Measurements from ENCODE around the gene FADS2. TPM values are rescaled to one million over a fixed set of nuclear protein-coding genes. Genes with fewer than 3 reads are reported as not detected.

The FADS2 gene
- total RNA-seq, 4 donors from 2014 or later, result 13.5 to 117 (median 84.9) TPM

DNA sequence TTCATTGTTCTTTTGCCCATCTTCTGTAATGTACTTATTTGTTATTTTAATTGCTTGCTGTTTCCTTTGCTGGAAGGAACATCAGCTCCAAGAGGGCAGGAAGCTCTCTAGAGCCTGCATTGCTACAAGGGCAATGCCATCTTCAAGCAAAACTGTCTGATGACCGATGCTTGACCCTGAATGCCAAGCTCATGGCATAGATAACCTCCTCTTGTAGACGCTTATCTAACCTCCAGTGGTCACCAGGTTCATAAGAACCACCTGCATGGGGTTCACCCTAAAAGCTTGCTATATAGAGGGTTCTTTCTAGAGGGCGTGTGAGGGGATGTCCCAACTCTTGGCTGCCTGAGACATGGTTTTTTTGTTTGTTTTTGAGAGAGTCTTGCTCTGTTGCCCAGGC lies 46.8 kb downstream of the FADS2 start:
- Histone ChIP-seq H3K27me3 (no peaks in the 10 kb centered on the region), H3K36me3 (no peaks in the 10 kb centered on the region), H3K4me3 (no peak overlapping the region), H3K4me1 (no peaks in the 10 kb centered on the region), H3K27ac (no peak overlapping the region), H3K9me3 (no peaks in the 10 kb centered on the region)
- no peak for DNase-seq
- TF ChIP-seq, protein P1, sequence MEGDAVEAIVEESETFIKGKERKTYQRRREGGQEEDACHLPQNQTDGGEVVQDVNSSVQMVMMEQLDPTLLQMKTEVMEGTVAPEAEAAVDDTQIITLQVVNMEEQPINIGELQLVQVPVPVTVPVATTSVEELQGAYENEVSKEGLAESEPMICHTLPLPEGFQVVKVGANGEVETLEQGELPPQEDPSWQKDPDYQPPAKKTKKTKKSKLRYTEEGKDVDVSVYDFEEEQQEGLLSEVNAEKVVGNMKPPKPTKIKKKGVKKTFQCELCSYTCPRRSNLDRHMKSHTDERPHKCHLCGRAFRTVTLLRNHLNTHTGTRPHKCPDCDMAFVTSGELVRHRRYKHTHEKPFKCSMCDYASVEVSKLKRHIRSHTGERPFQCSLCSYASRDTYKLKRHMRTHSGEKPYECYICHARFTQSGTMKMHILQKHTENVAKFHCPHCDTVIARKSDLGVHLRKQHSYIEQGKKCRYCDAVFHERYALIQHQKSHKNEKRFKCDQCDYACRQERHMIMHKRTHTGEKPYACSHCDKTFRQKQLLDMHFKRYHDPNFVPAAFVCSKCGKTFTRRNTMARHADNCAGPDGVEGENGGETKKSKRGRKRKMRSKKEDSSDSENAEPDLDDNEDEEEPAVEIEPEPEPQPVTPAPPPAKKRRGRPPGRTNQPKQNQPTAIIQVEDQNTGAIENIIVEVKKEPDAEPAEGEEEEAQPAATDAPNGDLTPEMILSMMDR (IDR thresholded peaks at IDR 0.05), result no peak
- TF ChIP-seq POLR2A (IDR thresholded peaks at IDR 0.05), result no peak
- intact Hi-C loops (cut with DNase I; ENCODE audit: low total_unique reads), result no loop called here

DNA sequence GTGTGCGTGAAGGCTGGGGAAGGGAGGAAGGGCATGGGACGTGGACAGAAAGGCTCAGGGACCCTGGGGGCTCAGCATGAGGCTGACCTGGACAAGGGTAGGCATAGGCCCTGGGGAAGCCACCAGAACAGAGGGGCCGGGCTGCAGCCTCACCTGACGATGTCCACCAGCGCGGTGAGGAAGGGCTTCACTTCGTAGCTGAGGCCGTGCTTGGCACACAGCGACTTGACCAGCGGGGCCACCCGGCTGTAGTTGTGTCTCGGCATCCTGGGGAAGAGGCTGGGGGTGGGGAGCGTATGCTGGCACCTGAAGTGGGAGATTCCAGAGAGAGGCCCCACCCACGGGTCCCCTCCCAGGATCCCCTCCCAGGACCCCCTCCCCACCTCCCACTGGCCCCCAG lies 47.6 kb downstream of the FADS2 start:
- no peaks in the 10 kb centered on the region for H3K27me3 ChIP-seq
- no peaks in the 10 kb centered on the region for H3K9me3 ChIP-seq
- TF ChIP-seq, protein P1 (IDR thresholded peaks at IDR 0.05), result no peak
- no peak for TF ChIP-seq POLR2A (IDR thresholded peaks at IDR 0.05)
- intact Hi-C loops (cut with DNase I; ENCODE audit: low total_unique reads), result no loop called here
- no peaks in the 10 kb centered on the region for H3K4me1 ChIP-seq
- H3K27ac ChIP-seq, result no peak overlapping the region
- no peak for DNase-seq
- no peak overlapping the region for H3K4me3 ChIP-seq
- no peaks in the 10 kb centered on the region for H3K36me3 ChIP-seq

DNA sequence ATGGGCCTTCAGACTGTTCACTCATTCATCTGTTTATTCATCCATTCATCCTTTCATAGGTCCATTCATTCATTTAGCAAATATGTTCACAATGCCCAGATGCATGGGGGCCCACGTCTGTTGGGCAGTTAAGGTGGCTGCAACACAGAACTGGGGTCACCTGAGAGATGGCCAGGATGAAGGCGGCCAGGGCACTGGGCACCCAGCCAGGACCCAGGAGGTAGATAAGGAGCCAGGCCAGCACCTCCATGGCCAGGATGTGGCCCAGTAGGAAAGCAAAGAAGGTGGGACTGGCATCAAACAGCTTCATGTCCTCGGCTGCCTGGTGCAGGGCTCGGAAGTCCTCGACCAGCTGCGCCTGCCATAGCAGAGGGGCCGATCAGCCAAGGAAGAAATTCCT lies 51.1 kb downstream of the FADS2 start:
- no peaks in the 10 kb centered on the region for H3K4me1 ChIP-seq
- no peaks in the 10 kb centered on the region for H3K27me3 ChIP-seq
- intact Hi-C loops (cut with DNase I; ENCODE audit: low total_unique reads), result no loop called here
- no peak overlapping the region for H3K27ac ChIP-seq
- no peaks in the 10 kb centered on the region for H3K9me3 ChIP-seq
- no peak for DNase-seq
- no peak overlapping the region for H3K4me3 ChIP-seq
- no peaks in the 10 kb centered on the region for H3K36me3 ChIP-seq
- TF ChIP-seq POLR2A (IDR thresholded peaks at IDR 0.05), result no peak
- TF ChIP-seq, protein P1 (IDR thresholded peaks at IDR 0.05), result no peak

GRCh38 chr11:61880031-61880430 lies 51.9 kb downstream of the FADS2 start:
- Histone ChIP-seq H3K4me3 (no peak overlapping the region), H3K9me3 (no peaks in the 10 kb centered on the region), H3K27me3 (no peaks in the 10 kb centered on the region), H3K36me3 (no peaks in the 10 kb centered on the region), H3K27ac (no peak overlapping the region), H3K4me1 (no peaks in the 10 kb centered on the region)
- no peak for TF ChIP-seq POLR2A (IDR thresholded peaks at IDR 0.05)
- TF ChIP-seq, protein P1 (IDR thresholded peaks at IDR 0.05), result no peak
- intact Hi-C loops (cut with DNase I; ENCODE audit: low total_unique reads), result no loop called here
- DNase-seq, result no peak

GRCh38 chr11:61880454-61880853 lies 52.4 kb downstream of the FADS2 start:
- no peak overlapping the region for H3K4me3 ChIP-seq
- H3K4me1 ChIP-seq, result no peaks in the 10 kb centered on the region
- DNase-seq, result no peak
- no peak overlapping the region for H3K27ac ChIP-seq
- H3K27me3 ChIP-seq, result no peaks in the 10 kb centered on the region
- no peaks in the 10 kb centered on the region for H3K36me3 ChIP-seq
- no peaks in the 10 kb centered on the region for H3K9me3 ChIP-seq
- TF ChIP-seq POLR2A (IDR thresholded peaks at IDR 0.05), result no peak
- TF ChIP-seq, protein P1 (IDR thresholded peaks at IDR 0.05), result no peak
- intact Hi-C loops (cut with DNase I; ENCODE audit: low total_unique reads), result no loop called here
